Memory B cell (primary cell): Measurements from ENCODE around the gene IFT80.

Source experiments
- ATAC-seq: fragments of 150-1000 bp; cut with Tn5 transposase; 2 replicates; pipeline ENCODE4 v1.10.0; 2021; ENCODE audit warnings: low read depth, mild to moderate bottlenecking, moderate library complexity
- DNase-seq, 2 donors: peaks; one replicate each; pipeline ENCODE4 v3.0.0; 2022; ENCODE audit warnings: low spot score in 2 of 2
- H3K27ac Mint-ChIP-seq: one replicate; pipeline ENCODE4 v1.8.0; 2022; ENCODE audit warnings: mild to moderate bottlenecking, moderate library complexity, mixed read lengths
- H3K27me3 Mint-ChIP-seq: one replicate; pipeline ENCODE4 v1.8.0; 2022; ENCODE audit warnings: mixed read lengths
- H3K36me3 Mint-ChIP-seq: one replicate; pipeline ENCODE4 v1.8.0; 2022; ENCODE audit warnings: mild to moderate bottlenecking, mixed read lengths
- H3K4me1 Mint-ChIP-seq: one replicate; pipeline ENCODE4 v1.8.0; 2022; ENCODE audit warnings: mixed read lengths
- H3K4me3 Mint-ChIP-seq: one replicate; pipeline ENCODE4 v1.8.0; 2022; ENCODE audit warnings: mild to moderate bottlenecking, moderate library complexity, mixed read lengths
- H3K9me3 Mint-ChIP-seq: one replicate; pipeline ENCODE4 v1.8.0; 2022; ENCODE audit warnings: mixed read lengths

IFT80 gene

GRCh38 chr3:160302806-160303205 lies 96.2 kb downstream of the IFT80 start:
- Mint-ChIP-seq H3K27ac (no peak overlapping the region), H3K27me3 (no peaks in the 10 kb centered on the region), H3K4me3 (no peak overlapping the region), H3K4me1 (no peaks in the 10 kb centered on the region), H3K36me3 (peaks cover 11% of the 10 kb centered on the region), H3K9me3 (no peaks in the 10 kb centered on the region)
- ATAC-seq = no peak
- DNase-seq = no peak

- ATAC-seq (no peak), DNase-seq (no peak)
- Mint-ChIP-seq H3K27me3 (no peaks in the 10 kb centered on the region), H3K4me3 (no peak overlapping the region), H3K36me3 (peaks cover 6% of the 10 kb centered on the region), H3K9me3 (no peaks in the 10 kb centered on the region), H3K27ac (no peak overlapping the region), H3K4me1 (no peaks in the 10 kb centered on the region)
These were observed 102.4 kb downstream of the IFT80 start for GRCh38 chr3:160296591-160296990.

DNA sequence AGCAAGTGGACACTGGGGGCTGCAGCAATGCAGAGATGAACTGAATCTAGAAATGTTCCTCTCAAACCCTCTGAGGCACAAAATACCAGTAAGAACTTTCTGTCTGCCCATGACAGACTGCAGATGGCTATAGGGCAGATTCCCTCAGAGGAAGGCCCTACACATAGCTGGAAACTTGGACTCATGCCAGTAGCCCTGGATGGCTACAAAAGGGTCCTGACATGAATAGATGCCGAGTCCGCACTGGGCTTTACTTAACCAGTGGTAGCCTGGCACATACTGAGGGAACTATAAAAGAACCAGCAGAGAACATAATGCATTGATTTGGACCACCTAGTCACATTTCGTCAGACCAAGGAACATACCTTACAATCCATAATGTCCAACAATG lies 107.1 kb downstream of the IFT80 start:
- Mint-ChIP-seq H3K27ac (no peak overlapping the region), H3K9me3 (no peaks in the 10 kb centered on the region), H3K4me1 (no peaks in the 10 kb centered on the region), H3K27me3 (no peaks in the 10 kb centered on the region), H3K36me3 (peaks cover 16% of the 10 kb centered on the region), H3K4me3 (no peak overlapping the region)
- ATAC-seq = no peak
- no peak for DNase-seq

DNA sequence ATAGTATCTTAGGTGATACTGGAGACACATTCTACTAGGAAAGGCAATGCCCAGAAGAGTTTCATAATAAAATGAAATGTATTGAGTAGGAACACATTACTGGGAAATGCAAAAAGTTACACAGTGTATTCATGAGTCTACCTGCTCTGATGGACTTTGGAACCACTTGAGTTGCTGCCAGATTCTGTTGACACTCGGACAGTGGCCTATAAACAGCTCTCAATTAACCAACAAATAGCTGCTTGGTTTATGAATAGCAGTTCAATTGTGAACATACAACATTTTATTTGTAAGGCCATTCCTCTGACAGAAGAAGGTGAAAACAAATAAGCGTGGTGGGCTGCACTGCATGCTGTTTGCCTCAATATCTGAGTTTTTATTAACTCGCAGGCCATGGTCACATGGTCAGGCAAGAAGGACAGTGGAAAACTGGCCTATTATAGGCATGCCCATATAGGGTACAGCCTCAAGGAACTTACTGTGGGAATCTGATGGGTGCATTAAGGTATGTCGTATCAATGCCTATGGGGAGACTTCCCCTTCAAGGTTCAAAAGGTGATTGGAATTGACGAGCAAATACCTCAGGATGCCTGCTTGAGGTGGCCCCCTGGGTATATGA lies 107.6 kb downstream of the IFT80 start:
- Mint-ChIP-seq H3K36me3 (peaks cover 16% of the 10 kb centered on the region), H3K9me3 (no peaks in the 10 kb centered on the region), H3K4me3 (no peak overlapping the region), H3K27me3 (no peaks in the 10 kb centered on the region), H3K27ac (no peak overlapping the region), H3K4me1 (no peaks in the 10 kb centered on the region)
- no peak for ATAC-seq
- no peak for DNase-seq

GRCh38 chr3:160287666-160288065 lies 111.4 kb downstream of the IFT80 start:
- no peak for ATAC-seq
- Mint-ChIP-seq H3K4me1 (no peaks in the 10 kb centered on the region), H3K9me3 (no peaks in the 10 kb centered on the region), H3K27ac (no peak overlapping the region), H3K4me3 (no peak overlapping the region), H3K36me3 (peaks cover 20% of the 10 kb centered on the region), H3K27me3 (no peaks in the 10 kb centered on the region)
- no peak for DNase-seq

GRCh38 chr3:160286231-160286630 lies 112.8 kb downstream of the IFT80 start:
- no peak for ATAC-seq
- Mint-ChIP-seq H3K27me3 (no peaks in the 10 kb centered on the region), H3K9me3 (no peaks in the 10 kb centered on the region), H3K4me1 (no peaks in the 10 kb centered on the region), H3K27ac (no peak overlapping the region), H3K4me3 (no peak overlapping the region), H3K36me3 (peaks cover 21% of the 10 kb centered on the region)
- no peak for DNase-seq

DNA sequence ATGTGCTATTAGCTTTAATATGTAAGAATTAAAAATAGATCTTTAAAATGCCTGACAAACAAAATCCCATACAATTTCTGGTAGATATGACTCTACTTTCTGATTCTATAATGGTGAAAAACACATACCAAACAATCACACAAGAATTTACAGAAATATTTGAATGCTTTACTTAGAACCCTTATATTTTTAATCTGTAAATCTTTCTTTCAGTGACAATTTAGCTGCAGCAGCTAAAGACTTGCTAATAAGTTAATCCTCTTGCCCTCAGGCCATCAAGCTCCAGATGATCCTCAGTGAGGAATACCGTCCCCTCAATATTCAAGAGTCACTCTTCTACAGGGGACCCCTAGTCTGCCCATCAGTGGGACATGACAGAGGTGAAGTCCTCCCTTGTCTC lies 118.2 kb downstream of the IFT80 start:
- Mint-ChIP-seq H3K4me1 (no peaks in the 10 kb centered on the region), H3K9me3 (no peaks in the 10 kb centered on the region), H3K36me3 (peaks cover 19% of the 10 kb centered on the region), H3K4me3 (no peak overlapping the region), H3K27me3 (no peaks in the 10 kb centered on the region), H3K27ac (no peak overlapping the region)
- no peak for ATAC-seq
- no peak for DNase-seq

- no peak overlapping the region for H3K27ac Mint-ChIP-seq
- ATAC-seq = no peak
- H3K9me3 Mint-ChIP-seq = no peaks in the 10 kb centered on the region
- H3K27me3 Mint-ChIP-seq = no peaks in the 10 kb centered on the region
- H3K4me3 Mint-ChIP-seq = no peak overlapping the region
- peaks cover 19% of the 10 kb centered on the region for H3K36me3 Mint-ChIP-seq
- DNase-seq = no peak
- H3K4me1 Mint-ChIP-seq = no peaks in the 10 kb centered on the region
These were observed 119.4 kb downstream of the IFT80 start for GRCh38 chr3:160279657-160280056.

DNA sequence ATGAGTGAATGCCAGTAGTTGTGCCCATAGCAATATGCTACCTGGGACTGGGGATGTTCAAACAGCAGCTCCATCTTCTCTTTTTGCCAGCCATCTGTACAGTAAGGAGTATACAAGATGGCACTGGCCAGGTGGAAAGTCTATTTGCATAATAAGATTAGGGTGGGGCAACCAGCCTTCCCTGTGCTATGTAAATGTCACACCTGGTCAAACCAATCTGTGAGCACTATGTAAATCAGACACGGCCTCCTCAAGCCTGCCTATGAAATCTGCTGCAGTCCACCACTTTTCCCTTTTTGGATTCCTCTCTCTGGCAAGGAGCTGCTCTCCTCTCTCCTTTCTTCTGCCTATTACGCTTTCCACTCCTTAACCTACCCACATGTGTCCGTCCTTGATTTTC lies 120.8 kb downstream of the IFT80 start:
- Mint-ChIP-seq H3K4me1 (no peaks in the 10 kb centered on the region), H3K36me3 (peaks cover 30% of the 10 kb centered on the region), H3K9me3 (no peaks in the 10 kb centered on the region), H3K27ac (no peak overlapping the region), H3K4me3 (no peak overlapping the region), H3K27me3 (no peaks in the 10 kb centered on the region)
- ATAC-seq (no peak), DNase-seq (no peak)

GRCh38 chr3:160265088-160265487 lies 133.9 kb downstream of the IFT80 start:
- no peak for ATAC-seq
- H3K27ac Mint-ChIP-seq = no peak overlapping the region

DNA sequence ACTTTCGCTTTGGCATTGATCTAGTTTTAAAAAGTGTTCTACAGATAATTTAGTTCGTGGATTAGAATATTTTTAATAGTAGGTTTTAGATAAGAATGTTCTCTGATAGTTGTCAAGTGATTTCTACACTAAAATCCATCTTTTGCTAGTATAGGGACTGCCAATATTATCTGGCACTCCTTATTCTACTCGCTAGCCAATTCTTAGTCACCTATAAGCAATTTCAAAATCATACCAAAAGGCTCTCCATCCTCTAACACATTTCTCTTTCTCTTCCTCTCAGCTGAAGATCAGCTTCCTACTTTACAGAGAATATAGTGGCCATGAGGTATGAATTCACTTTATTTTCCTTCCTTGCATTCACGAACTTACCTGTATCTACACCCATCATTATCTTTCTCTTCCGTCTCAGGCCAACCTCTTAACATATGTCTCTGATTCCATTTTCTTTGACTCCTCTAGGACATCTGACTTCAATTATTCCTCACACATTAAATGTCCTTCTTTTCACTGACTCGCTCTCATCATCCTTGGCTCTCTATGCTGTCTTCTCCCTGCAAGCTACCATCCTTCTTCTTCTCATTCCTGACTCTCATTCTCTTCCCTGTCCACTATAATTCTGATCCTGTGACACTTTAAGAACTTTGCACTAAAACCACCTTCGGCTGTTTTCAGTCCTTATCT lies 138.3 kb downstream of the IFT80 start:
- Mint-ChIP-seq H3K4me3 (no peak overlapping the region), H3K36me3 (peaks cover 10% of the 10 kb centered on the region), H3K4me1 (peaks cover 3% of the 10 kb centered on the region), H3K27me3 (no peaks in the 10 kb centered on the region), H3K27ac (no peak overlapping the region), H3K9me3 (no peaks in the 10 kb centered on the region)
- no peak for ATAC-seq
- DNase-seq = no peak

More at GRCh38 chr3:160265088-160265487, 133.9 kb downstream of the IFT80 start:
- no peak for DNase-seq
- Mint-ChIP-seq H3K4me3 (no peak overlapping the region), H3K27me3 (no peaks in the 10 kb centered on the region), H3K9me3 (no peaks in the 10 kb centered on the region), H3K36me3 (peaks cover 12% of the 10 kb centered on the region), H3K4me1 (peaks cover 3% of the 10 kb centered on the region)

DNA sequence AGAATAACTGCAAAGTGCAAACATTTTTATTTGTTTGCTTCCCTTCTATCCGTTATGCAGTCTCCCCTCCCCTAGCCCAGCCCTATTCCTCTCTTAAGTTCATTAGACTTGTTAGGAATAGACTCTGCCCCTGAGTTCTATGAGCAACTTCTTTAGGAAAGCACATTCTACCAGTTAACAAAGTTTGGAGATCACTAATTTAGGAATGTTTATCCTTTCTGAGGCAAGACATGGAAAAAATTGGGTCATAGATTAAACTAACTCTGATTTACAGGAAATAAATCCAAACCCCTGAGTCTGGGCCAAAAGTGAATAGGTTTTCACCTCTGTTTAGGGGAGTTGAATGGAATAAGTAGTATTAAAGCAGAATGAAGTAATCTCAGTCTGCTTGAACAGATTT lies 139.4 kb downstream of the IFT80 start:
- Mint-ChIP-seq H3K27me3 (no peaks in the 10 kb centered on the region), H3K27ac (no peak overlapping the region), H3K4me3 (no peak overlapping the region), H3K36me3 (peaks cover 6% of the 10 kb centered on the region), H3K4me1 (peaks cover 3% of the 10 kb centered on the region), H3K9me3 (no peaks in the 10 kb centered on the region)
- DNase-seq (no peak), ATAC-seq (no peak)

DNA sequence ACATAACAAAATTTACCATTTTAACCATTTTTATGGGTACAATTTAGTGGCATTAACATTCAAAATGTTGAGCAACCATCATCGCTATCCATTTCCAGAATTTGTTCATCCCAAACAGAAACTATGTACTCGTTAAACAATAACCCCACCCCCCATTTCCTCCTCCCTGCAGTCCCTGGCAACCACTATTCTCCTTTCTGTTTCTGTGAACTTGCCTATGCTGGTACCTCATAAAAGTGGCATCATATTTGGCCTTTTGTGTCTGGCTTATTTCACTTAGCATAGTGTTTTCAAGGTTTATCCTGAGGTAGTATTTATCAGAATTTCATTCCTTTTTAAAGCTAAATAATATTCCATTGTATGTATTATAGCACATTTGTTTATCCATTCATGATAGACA lies 141.4 kb downstream of the IFT80 start:
- Mint-ChIP-seq H3K27me3 (no peaks in the 10 kb centered on the region), H3K9me3 (no peaks in the 10 kb centered on the region), H3K36me3 (peaks cover 6% of the 10 kb centered on the region), H3K4me1 (peaks cover 3% of the 10 kb centered on the region), H3K4me3 (no peak overlapping the region), H3K27ac (no peak overlapping the region)
- DNase-seq = no peak
- ATAC-seq = no peak

DNA sequence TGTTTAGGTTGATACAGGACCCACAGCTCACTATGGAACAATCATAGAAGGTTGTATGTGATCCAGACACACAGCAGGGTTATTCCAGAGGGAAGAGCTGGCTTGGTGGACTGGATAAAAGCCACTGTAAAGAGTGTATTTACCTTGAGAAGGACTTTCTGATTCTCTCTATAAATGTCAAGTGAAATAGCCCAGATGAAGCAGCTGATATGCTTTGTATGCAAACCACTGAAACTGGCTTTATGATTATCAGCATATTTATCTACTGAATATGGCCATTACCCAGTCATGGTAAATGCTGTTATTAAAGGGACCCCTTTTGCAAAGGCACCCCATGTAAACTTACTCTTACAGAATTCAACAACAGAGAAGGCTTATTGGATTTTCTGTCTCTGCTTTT lies 145.7 kb downstream of the IFT80 start:
- no peak overlapping the region for H3K27ac Mint-ChIP-seq
- H3K36me3 Mint-ChIP-seq = no peaks in the 10 kb centered on the region
- H3K4me3 Mint-ChIP-seq = no peak overlapping the region
- H3K9me3 Mint-ChIP-seq = no peaks in the 10 kb centered on the region
- ATAC-seq (no peak), DNase-seq (no peak)
- H3K4me1 Mint-ChIP-seq = no peaks in the 10 kb centered on the region
- H3K27me3 Mint-ChIP-seq = no peaks in the 10 kb centered on the region

- Mint-ChIP-seq H3K36me3 (peaks cover 2% of the 10 kb centered on the region), H3K9me3 (peaks cover 15% of the 10 kb centered on the region), H3K27ac (no peak overlapping the region), H3K27me3 (peaks cover 4% of the 10 kb centered on the region), H3K4me1 (no peaks in the 10 kb centered on the region), H3K4me3 (no peak overlapping the region)
- no peak for DNase-seq
- ATAC-seq = no peak
These were observed 151.3 kb downstream of the IFT80 start for GRCh38 chr3:160247766-160248165.
